Naive thymus-derived CD4-positive, alpha-beta T cell (primary cell): ENCODE measurements around the gene SLC13A3. TPM values are rescaled to one million over a fixed set of nuclear protein-coding genes. Genes with fewer than 3 reads are reported as not detected.
A peak's percentile ranks its signal among the peaks of the same experiment; 100 is the strongest.

ENCODE experiments used
- ATAC-seq: fragments of 150-1000 bp; cut with Tn5 transposase; 2 replicates; pipeline ENCODE4 v1.10.0; 2021; ENCODE audit warnings: mild to moderate bottlenecking, moderate library complexity
- CTCF ChIA-PET: fragments of 350-600 bp; sonication (Branson Sonifier 250); formaldehyde crosslinking; loops from one replicate; lab custom pipeline; 2021; ENCODE audit warnings: antibody characterized with exemption; lab: Charles Lee
- POLR2A ChIA-PET: fragments of 350-600 bp; sonication (Branson Sonifier 250); formaldehyde crosslinking; loops from one replicate; lab custom pipeline; 2021; ENCODE audit warnings: antibody characterized with exemption, inconsistent platforms; lab: Charles Lee
- DNase-seq, 9 donors: peaks; one replicate each; pipeline versions ENCODE4 v3.0.0 to v3.0.0-alpha.2; 2020 to 2022; ENCODE audit warnings: mixed read lengths in 1 of 9
- H3K27ac ChIP-seq: one replicate; pipeline ENCODE4 v1.7.0; 2013; ENCODE audit warnings: mild to moderate bottlenecking, low read depth, low read length, moderate library complexity
- H3K27me3 ChIP-seq, 2 donors: one replicate each; pipeline ENCODE4 v1.7.0; 2013; ENCODE audit warnings: low read length in 2 of 2, mild to moderate bottlenecking in 2 of 2, moderate library complexity in 2 of 2; ENCODE audit not compliant: control insufficient read depth in 2 of 2, insufficient read depth in 2 of 2
- H3K36me3 ChIP-seq, 3 experiments: 1 replicate in 2 of 3; 2 replicates in 1 of 3; pipeline ENCODE4 v1.7.0; 2013; ENCODE audit warnings: low read length in 3 of 3, mild to moderate bottlenecking in 3 of 3, moderate library complexity in 1 of 3; ENCODE audit not compliant: insufficient read depth in 3 of 3, control insufficient read depth in 2 of 3
- H3K4me1 ChIP-seq, 2 donors: one replicate each; pipeline ENCODE4 v1.7.0; 2013; ENCODE audit warnings: low read length in 2 of 2, mild to moderate bottlenecking in 2 of 2, moderate library complexity in 1 of 2; ENCODE audit not compliant: control insufficient read depth in 2 of 2, insufficient read depth in 2 of 2
- H3K4me3 ChIP-seq: 2 replicates; pipeline ENCODE4 v1.7.0; 2013; ENCODE audit warnings: mild to moderate bottlenecking, low read length
- H3K9me3 ChIP-seq, 3 experiments: 1 replicate in 2 of 3; 2 replicates in 1 of 3; pipeline ENCODE4 v1.7.0; 2013; ENCODE audit warnings: low read length in 3 of 3; ENCODE audit not compliant: control insufficient read depth in 2 of 3
- H3K27ac Mint-ChIP-seq, 9 donors: one replicate each; pipeline ENCODE4 v1.8.0; 2020 to 2022; ENCODE audit warnings: mixed read lengths in 9 of 9, mild to moderate bottlenecking in 8 of 9, moderate library complexity in 5 of 9, inconsistent platforms in 2 of 9
- H3K27me3 Mint-ChIP-seq, 5 donors: one replicate each; pipeline ENCODE4 v1.8.0; 2021 to 2022; ENCODE audit warnings: mixed read lengths in 5 of 5, mild to moderate bottlenecking in 1 of 5
- H3K36me3 Mint-ChIP-seq, 5 donors: one replicate each; pipeline ENCODE4 v1.8.0; 2020 to 2022; ENCODE audit warnings: mixed read lengths in 5 of 5, mild to moderate bottlenecking in 3 of 5, inconsistent platforms in 1 of 5
- H3K4me1 Mint-ChIP-seq, 7 donors: one replicate each; pipeline ENCODE4 v1.8.0; 2020 to 2022; ENCODE audit warnings: mixed read lengths in 7 of 7, mild to moderate bottlenecking in 3 of 7, inconsistent platforms in 1 of 7
- H3K4me3 Mint-ChIP-seq, 10 donors: one replicate each; pipeline ENCODE4 v1.8.0; 2020 to 2022; ENCODE audit warnings: mild to moderate bottlenecking in 10 of 10, mixed read lengths in 10 of 10, moderate library complexity in 6 of 10, inconsistent platforms in 2 of 10
- H3K9me3 Mint-ChIP-seq, 11 donors: one replicate each; pipeline ENCODE4 v1.8.0; 2020 to 2022; ENCODE audit warnings: mixed read lengths in 11 of 11, mild to moderate bottlenecking in 4 of 11, inconsistent platforms in 1 of 11, moderate library complexity in 1 of 11
- intact Hi-C, 2 donors: fragments of 100-400 bp; cut with micrococcal nuclease; formaldehyde crosslinking; loops; one replicate each; pipeline ENCODE4 v1.15.1; 2023
- polyA plus RNA-seq, 2 donors: library from polyadenylated mRNA; unstranded; fragments of 300-500 nt; fragmentation: Illumina TruSeq; gene quantifications; one replicate each; pipeline ENCODE4 v1.2.3, GENCODE V29; 2021
- total RNA-seq, 6 experiments: library from RNA in 5 of 6; stranded (reverse) in 5 of 6; gene quantifications; 1 replicate in 5 of 6; 2 replicates in 1 of 6; pipeline ENCODE4 v1.2.3 and lab custom pipeline; 2021 to 2026

The SLC13A3 gene
- total and polyA plus RNA-seq, 7 experiments from 2014 or later = 0.16 to 0.41 (median 0.30) TPM; not detected in 3

DNA sequence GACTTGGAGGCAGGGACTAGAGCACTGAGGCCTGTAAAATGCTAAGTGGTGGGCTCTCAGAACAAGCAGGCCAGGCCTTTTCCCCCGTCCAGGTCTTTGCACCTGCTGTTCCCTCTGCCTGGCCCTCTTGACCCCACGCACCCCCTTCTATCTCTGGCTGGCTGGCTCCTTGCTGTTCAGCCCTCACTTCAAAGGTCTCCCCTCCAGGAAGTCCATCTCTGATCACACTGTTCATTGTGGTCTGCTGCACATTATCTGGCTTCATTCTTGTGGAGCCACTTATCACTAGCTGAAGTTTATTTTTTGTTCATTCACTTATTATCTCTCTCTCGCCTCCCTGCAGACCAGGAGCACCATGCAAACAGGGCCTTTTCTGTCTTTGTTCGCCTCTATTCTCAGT is 24.5 kb downstream of the SLC13A3 start:
- peaks cover 3 to 6% (median 5%) of the 10 kb centered on the region in 5 donors for H3K36me3 Mint-ChIP-seq
- no peak for DNase-seq
- POLR2A ChIA-PET = no interaction called here
- CTCF ChIA-PET = no interaction called here
- no peaks in the 10 kb centered on the region for H3K36me3 ChIP-seq
- no peak overlapping the region for H3K27ac Mint-ChIP-seq
- intact Hi-C loops = no loop called here
- H3K4me1 Mint-ChIP-seq = peaks cover 0 to 6% (median 0%) of the 10 kb centered on the region in 7 donors
- H3K27ac ChIP-seq = no peak overlapping the region
- H3K4me3 ChIP-seq = no peak overlapping the region
- H3K4me3 Mint-ChIP-seq = no peak overlapping the region
- no peak for ATAC-seq
- peaks cover 7 to 72% (median 25%) of the 10 kb centered on the region in 11 donors for H3K9me3 Mint-ChIP-seq
- H3K4me1 ChIP-seq = no peaks in the 10 kb centered on the region
- H3K27me3 Mint-ChIP-seq = peaks cover 24 to 56% (median 34%) of the 10 kb centered on the region in 5 donors
- H3K9me3 ChIP-seq = peaks cover 0 to 7% (median 0%) of the 10 kb centered on the region in 3 experiments
- no peaks in the 10 kb centered on the region for H3K27me3 ChIP-seq

DNA sequence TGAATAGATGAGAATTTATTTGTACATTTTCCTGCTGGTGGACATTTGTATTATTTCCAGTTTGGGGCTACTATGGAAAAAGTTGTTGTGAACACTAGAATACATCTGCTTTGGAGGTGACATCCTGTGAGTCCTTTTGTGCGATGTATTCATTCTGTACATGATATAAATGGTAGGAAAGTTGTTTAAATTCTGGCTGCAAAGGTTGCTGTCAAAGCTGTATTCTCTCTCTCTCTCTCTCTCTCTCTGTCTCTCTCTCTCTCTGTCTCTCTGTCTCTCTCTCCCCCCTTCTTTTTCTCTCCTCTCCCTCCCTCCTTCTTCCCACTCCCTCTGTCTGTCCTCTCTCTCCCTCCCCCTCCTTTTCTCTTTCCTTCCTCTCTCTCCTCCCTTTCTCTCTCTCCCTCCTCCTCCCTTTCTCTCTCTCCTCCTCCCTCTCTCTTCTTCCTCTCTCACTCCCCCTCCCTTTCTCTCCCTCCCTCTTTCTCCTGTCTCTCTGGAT is 25.3 kb downstream of the SLC13A3 start:
- Histone ChIP-seq H3K4me1 (no peaks in the 10 kb centered on the region), H3K27me3 (no peaks in the 10 kb centered on the region), H3K9me3 (peaks cover 0 to 7% (median 0%) of the 10 kb centered on the region in 3 experiments), H3K4me3 (no peak overlapping the region), H3K27ac (no peak overlapping the region), H3K36me3 (no peaks in the 10 kb centered on the region)
- intact Hi-C loops = no loop called here
- Mint-ChIP-seq H3K9me3 (peaks cover 7 to 72% (median 25%) of the 10 kb centered on the region in 11 donors), H3K27ac (no peak overlapping the region), H3K27me3 (peaks cover 24 to 56% (median 36%) of the 10 kb centered on the region in 5 donors), H3K4me3 (no peak overlapping the region), H3K4me1 (peaks cover 0 to 2% (median 0%) of the 10 kb centered on the region in 7 donors), H3K36me3 (peaks cover 3 to 6% (median 5%) of the 10 kb centered on the region in 5 donors)
- DNase-seq = no peak
- ATAC-seq = no peak
- ChIA-PET POLR2A (no interaction called here), CTCF (no interaction called here)

GRCh38 chr20:46624946-46625345 is 26.3 kb downstream of the SLC13A3 start:
- ChIA-PET CTCF (no interaction called here), POLR2A (no interaction called here)
- Mint-ChIP-seq H3K9me3 (peaks cover 7 to 66% (median 20%) of the 10 kb centered on the region in 11 donors), H3K4me3 (no peak overlapping the region), H3K4me1 (no peaks in the 10 kb centered on the region), H3K36me3 (peaks cover 3 to 6% (median 5%) of the 10 kb centered on the region in 5 donors), H3K27ac (no peak overlapping the region), H3K27me3 (peaks cover 18 to 53% (median 33%) of the 10 kb centered on the region in 5 donors)
- DNase-seq (no peak), ATAC-seq (peak; percentile 26)
- peaks cover 0 to 7% (median 0%) of the 10 kb centered on the region in 3 experiments for H3K9me3 ChIP-seq
- H3K36me3 ChIP-seq = no peaks in the 10 kb centered on the region
- H3K4me3 ChIP-seq = no peak overlapping the region
- intact Hi-C loops = no loop called here
- no peak overlapping the region for H3K27ac ChIP-seq
- no peaks in the 10 kb centered on the region for H3K4me1 ChIP-seq
- no peaks in the 10 kb centered on the region for H3K27me3 ChIP-seq

DNA sequence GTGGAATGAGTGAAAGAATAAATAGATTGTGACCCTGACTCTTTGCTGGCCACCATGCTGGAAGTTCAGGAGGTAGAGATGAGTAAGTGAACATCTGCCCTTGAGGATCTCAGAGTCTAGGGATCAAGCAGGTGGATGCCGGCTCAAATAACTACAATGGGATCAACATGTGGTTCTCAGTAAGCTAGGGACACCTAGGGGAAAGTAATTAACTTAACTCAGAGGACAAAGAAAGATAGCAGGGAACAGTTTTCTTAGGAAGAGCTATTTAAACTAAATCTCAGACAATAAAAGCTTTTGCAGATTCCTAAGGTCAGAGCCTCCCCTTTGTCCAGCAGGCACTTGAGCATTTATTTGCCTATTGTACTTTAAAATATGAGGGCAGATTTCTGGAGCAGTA is 29.1 kb downstream of the SLC13A3 start:
- H3K4me3 Mint-ChIP-seq = no peak overlapping the region
- peaks cover 6 to 42% (median 14%) of the 10 kb centered on the region in 11 donors for H3K9me3 Mint-ChIP-seq
- Histone ChIP-seq H3K4me3 (no peak overlapping the region), H3K9me3 (peaks cover 0 to 7% (median 0%) of the 10 kb centered on the region in 3 experiments), H3K4me1 (no peaks in the 10 kb centered on the region), H3K27ac (no peak overlapping the region), H3K27me3 (no peaks in the 10 kb centered on the region), H3K36me3 (no peaks in the 10 kb centered on the region)
- H3K27ac Mint-ChIP-seq = no peak overlapping the region
- H3K36me3 Mint-ChIP-seq = peaks cover 3 to 8% (median 5%) of the 10 kb centered on the region in 5 donors
- peaks cover 13 to 56% (median 39%) of the 10 kb centered on the region in 5 donors for H3K27me3 Mint-ChIP-seq
- no peaks in the 10 kb centered on the region for H3K4me1 Mint-ChIP-seq
- ChIA-PET POLR2A (no interaction called here), CTCF (no interaction called here)
- intact Hi-C loops = no loop called here
- DNase-seq (no peak), ATAC-seq (no peak)

DNA sequence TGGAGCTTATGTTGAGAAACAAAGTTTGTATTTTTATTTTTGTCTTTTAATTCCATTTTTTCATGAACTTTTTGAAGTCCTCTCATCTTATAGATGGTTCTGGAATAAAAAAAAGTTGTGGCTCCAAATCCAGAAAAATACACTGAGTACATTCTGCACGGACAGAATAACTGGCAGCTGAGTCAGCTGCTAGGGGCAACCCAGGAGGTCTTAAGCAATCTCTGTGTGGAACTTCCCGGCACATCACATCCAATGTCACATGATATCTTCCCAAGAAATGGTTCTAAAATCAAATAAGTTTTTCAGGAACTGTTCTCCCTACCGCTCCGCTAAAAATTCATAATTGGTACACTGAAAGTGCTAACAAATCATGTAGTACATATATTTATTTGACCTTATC is 29.8 kb downstream of the SLC13A3 start:
- Histone ChIP-seq H3K4me3 (no peak overlapping the region), H3K27me3 (no peaks in the 10 kb centered on the region), H3K9me3 (peaks cover 0 to 7% (median 0%) of the 10 kb centered on the region in 3 experiments), H3K4me1 (no peaks in the 10 kb centered on the region), H3K27ac (no peak overlapping the region), H3K36me3 (no peaks in the 10 kb centered on the region)
- H3K4me3 Mint-ChIP-seq = no peak overlapping the region
- no peak for ATAC-seq
- H3K9me3 Mint-ChIP-seq = peaks cover 6 to 35% (median 11%) of the 10 kb centered on the region in 11 donors
- H3K36me3 Mint-ChIP-seq = peaks cover 0 to 6% (median 3%) of the 10 kb centered on the region in 5 donors
- ChIA-PET CTCF (no interaction called here), POLR2A (no interaction called here)
- no peaks in the 10 kb centered on the region for H3K4me1 Mint-ChIP-seq
- DNase-seq = no peak
- H3K27ac Mint-ChIP-seq = no peak overlapping the region
- peaks cover 6 to 52% (median 33%) of the 10 kb centered on the region in 5 donors for H3K27me3 Mint-ChIP-seq
- intact Hi-C loops = no loop called here

DNA sequence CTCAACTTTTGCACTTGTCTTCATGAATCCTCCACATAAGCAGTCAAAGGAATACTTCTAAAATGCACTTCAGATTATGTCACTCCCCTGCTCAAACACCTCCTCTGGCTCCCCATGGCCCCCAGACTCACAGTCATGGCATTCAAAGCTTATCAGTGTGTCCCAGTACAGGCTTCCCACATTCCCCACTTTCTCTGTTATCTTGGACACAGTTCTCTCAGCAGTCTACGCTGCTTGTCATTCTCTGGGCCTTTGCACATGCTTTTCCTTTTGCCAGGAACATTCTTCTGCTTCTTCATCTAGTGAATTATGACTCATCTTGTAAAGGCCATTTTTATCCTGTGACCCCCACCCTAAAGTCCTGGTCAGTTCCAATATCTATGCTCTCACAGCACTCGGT is 31.8 kb downstream of the SLC13A3 start:
- no peaks in the 10 kb centered on the region for H3K27me3 ChIP-seq
- H3K9me3 ChIP-seq = peaks cover 0 to 7% (median 0%) of the 10 kb centered on the region in 3 experiments
- H3K36me3 Mint-ChIP-seq = peaks cover 0 to 6% (median 3%) of the 10 kb centered on the region in 5 donors
- intact Hi-C loops = no loop called here
- H3K4me1 ChIP-seq = no peaks in the 10 kb centered on the region
- DNase-seq (no peak), ATAC-seq (no peak)
- no peaks in the 10 kb centered on the region for H3K36me3 ChIP-seq
- no peaks in the 10 kb centered on the region for H3K4me1 Mint-ChIP-seq
- peaks cover 6 to 45% (median 31%) of the 10 kb centered on the region in 5 donors for H3K27me3 Mint-ChIP-seq
- no peak overlapping the region for H3K4me3 ChIP-seq
- no peak overlapping the region for H3K27ac Mint-ChIP-seq
- H3K27ac ChIP-seq = no peak overlapping the region
- H3K9me3 Mint-ChIP-seq = peaks cover 6 to 21% (median 9%) of the 10 kb centered on the region in 11 donors
- no peak overlapping the region for H3K4me3 Mint-ChIP-seq
- ChIA-PET POLR2A (no interaction called here), CTCF (no interaction called here)
